KBM-7 (cell line): ENCODE results near the gene SNX22.

Source experiments
- DNase-seq: peaks from one replicate; pipeline ENCODE4 v3.0.0-alpha.2; 2015
- in situ Hi-C: fragments of 300-500 bp; cut with MboI; formaldehyde crosslinking; loops from 2 replicates; pipeline ENCODE4 v1.14.3; 2020; ENCODE audit warnings: low sequenced_read_pairs, low pct_unique_long_range_greater_than_20kb, mixed read lengths

SNX22 gene

DNA sequence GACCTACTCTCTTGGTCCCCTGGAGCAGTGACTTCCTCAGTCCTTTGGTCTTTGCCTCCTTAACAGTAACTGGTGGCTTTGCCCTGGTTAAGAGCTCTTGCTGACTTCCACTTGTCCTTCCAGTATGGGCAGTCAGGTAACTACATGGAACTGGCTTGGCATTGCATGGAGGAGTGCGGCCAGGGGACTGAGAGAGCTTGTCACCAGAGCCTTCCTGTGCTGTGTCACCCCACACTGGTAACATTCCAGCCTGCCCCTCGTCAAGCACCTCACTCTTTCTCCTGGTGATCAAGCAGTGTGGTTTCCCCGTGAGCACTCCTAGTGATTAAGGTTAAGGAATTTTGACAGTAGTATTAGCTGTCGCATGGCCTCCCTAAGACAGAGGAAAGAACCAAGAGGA lies 19.3 kb upstream of the SNX22 start:
- in situ Hi-C loops: no loop called here
- no peak for DNase-seq

DNA sequence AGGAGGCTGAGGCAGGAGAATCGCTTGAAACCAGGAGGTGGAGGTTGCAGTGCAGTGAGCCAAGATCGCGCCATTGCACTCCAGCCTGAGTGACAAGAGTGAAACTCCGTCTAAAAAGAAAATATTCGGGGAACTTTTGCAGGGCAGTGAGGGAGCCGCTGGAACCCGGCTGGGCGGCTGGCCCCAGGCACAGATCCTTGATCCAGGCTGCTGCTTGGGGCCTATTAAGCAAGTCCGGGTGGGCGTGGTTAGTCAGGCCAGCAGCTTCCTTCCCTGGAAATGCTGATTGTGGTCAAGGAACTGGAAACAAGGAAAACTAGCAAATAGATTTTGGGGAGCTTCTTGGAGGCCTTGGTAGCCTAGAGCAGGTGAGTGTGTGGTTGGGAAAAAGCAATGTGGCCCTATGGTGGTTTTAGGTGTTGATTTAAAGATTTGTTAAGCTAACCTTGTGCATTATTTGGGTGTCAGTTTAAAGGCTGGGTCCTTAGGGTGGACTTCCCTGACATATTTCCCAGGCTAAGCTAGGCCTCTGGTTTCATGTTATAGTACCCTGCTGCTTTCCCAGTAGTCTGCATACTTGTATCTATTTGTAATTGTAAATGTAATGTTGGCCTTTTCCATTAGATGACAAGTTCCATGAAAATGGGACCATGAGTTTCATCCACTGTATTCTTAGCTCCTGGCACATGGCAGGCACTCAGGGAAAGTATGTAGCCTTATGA lies 17.7 kb upstream of the SNX22 start:
- no peak for DNase-seq
- in situ Hi-C loops: no loop called here

DNA sequence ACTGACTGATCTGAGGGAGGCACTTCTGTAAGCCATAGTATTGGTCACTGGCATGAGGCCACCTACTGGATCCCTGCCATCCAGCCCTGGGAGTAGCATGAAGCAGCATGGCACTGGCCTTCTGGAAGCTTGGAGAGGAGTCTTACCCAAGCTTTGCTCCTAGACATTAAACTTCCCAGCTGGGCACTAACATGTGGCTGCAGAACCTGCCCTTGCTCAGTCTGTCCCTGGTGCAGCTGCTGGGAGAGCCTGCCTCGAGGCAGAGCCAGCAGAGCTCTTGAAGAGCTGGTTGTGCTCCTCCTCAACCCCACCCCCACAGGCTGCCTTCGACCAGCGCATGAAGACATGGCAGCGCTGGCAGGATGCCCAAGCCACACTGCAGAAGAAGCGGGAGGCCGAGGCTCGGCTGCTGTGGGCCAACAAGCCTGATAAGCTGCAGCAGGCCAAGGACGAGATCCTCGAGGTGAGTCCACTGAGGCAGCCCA lies 17.1 kb upstream of the SNX22 start:
- in situ Hi-C loops: no loop called here

DNA sequence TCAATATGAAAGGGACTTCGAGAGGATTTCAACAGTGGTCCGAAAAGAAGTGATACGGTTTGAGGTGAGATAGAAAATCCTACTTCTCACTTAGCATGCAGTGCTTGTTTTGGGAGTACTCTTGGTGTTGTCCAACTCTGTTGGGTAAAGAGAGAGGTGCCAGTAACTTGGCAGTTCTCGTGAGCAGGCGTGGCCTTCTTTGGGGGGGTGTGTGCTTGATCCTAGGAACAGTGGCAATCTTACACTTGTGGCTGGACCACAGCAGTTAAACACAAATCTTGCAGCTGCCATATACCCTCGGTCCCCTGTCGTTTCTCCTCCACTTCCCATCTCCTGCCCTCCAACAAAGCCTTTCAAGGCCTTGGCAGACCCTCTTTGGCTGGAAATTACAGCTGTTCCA lies 15.2 kb upstream of the SNX22 start:
- in situ Hi-C loops: no loop called here
- DNase-seq: no peak

More for the DNA sequence above, 17.1 kb upstream of the SNX22 start:
- no peak for DNase-seq

DNA sequence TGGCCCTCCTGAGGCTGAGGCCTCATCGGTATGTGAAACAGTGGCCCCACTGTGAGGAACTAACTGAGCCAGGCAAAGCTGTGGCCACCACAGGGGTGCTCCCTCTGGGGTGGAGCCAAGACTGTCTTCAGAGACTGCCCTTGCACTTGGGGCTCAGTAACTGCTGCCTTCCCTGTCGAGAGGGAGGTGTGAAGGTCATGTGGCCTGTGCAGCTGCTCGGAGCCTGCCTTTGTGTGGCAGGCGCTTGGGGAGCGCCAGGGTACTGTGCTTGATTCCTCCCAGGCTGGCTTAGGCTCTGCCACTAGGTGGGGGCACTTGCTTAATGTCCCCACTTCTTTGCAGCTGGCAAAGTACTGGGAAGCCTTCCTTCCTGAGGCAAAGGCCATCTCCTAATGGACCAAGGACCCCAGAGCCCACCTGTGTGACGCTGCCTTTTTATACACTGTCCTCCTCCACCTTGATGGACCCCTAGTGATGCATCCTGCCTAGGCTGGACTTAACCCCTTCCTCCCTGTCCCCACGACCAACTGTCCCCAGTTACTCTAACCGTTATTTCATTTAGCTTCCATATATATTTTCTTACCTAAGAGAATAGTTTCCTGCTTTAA lies 14.2 kb upstream of the SNX22 start:
- in situ Hi-C loops: no loop called here
- DNase-seq: no peak

DNA sequence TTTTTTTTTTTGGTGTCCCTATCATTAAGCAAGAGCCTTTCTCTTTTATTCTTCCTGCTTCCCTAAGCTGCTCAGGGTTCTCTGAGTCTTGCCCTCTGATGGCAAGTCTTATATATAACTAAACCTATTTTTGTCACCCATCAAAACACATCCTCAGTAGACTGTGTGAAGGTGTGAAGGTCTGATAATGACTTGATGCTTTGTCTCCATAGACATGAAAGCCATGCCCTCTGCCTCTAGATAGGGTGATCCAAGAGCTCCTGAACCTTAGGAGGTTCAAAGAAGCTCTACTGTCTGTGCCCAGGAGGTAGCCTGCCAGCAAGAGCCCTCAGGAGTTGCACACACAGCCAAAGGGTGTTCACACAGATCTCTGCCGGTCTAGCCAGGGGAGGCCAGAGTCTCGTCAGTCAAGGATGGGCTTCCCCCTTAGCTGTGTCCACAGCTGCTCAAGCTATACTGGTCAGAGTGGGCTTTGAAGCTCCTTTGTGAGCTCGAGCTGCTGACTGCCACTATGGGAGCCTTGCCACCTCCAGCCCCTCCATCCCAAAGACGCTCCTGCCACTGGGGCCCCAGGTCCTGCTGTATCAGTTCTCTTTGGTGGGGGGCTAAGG lies 13.1 kb upstream of the SNX22 start:
- in situ Hi-C loops: no loop called here
- no peak for DNase-seq

DNA sequence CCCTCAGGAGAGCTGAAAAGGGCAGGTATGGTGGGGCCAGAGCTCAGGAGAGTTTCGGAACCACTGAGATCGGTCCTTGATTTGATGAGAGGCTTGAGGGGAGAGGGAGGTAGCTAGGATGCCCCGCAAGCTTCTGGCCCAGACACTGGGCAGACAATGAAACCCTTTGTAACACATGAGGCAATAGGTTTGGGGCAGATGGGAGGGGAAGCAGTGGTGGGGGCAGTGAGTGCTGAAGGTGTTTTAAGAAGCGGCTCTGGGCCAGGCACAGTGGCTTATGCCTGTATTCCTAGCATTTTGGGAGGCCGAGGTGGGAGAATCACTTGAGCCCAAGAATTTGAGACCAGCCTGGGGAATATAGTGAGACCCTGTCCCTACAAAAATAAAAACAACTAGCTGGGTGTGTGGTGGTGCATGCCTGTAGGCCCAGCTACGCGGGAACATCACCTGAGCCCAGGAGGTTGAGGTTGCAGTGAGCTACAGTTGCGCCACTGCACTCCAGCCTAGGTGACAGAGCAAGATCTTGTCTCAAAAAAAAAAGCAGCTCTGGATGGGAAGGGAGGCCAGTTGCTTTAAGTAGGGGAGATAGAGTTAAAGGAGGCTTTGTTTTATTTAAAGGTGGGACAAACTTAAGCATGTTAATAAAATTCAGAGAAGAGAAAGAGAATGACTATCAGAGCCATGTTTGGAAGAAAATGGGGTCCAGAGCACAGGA lies 9.6 kb upstream of the SNX22 start:
- DNase-seq: no peak

DNA sequence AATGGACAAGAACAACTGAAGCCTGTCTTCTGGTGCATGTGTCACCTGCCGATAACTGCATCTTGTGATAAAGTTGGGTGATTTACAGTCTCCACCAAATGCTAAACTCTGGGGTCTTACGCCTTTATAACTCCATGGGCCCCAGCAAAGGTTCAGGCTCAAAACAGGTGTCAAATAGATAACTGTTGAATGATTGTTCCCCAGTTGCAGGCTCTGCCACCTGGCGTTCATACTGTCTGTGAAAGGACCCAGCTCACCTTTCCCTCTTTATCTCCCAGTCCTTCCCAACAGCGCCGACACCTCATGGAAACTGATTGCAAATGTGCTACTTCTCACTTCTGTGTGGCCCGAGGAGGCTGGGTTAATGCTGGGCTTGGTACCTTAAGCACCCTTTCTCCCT lies 8.3 kb upstream of the SNX22 start:
- DNase-seq: no peak
- in situ Hi-C loops: no loop called here

More for the DNA sequence above, 9.6 kb upstream of the SNX22 start:
- in situ Hi-C loops: no loop called here

DNA sequence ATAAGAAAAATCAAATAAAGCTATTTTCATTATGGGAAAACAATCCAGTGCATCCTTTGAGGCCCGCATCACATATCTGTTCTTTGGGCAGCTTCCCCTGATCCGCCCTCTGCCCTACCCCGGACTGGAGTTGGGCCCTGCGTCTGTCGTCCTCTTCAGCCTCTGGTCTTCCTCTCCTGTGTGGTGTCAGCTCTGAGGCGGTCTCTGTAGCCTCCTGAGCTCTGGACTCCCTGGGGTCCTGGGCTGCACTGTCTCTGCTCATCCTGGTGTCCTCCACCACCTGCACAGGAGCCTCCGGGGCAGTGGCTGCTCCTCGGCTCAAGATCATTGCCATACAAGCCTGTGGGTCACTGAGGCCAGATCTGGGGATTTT lies 7.4 kb upstream of the SNX22 start:
- no peak for DNase-seq
- in situ Hi-C loops: no loop called here

DNA sequence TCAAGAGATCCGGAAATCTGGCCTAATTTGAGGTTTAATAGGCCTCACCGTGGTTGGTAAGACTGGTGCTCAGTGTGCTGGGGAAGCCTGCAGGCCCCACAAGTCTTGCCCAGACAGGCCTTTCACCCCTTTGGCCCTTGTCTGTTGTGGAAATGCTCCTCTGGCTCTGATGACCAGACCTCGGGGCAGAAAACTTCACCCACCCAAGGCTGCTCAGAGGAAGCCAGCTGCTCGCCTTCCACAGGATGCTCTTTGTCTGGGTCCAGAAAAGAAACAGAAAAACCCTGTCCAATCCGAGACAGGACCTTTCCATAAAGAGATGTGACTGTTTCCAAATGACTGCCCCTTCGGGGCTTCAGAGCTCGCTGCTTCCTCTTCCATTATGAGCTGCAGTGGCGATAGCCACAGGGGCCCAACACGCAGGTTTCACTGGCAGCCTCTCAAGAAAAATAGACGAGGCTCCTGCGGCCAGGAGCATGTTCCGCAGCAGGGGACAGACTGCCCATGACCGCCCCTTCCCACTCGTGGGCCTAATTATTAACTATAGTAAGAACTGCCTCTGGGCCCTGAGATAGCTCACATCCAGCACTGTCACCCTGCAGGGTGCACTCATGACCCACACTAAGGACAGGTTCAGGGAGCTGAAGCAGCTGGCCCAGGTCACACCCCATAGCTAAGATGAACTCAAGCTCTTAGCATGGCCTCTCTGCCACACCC lies 6.8 kb upstream of the SNX22 start:
- in situ Hi-C loops: no loop called here
- DNase-seq: no peak

DNA sequence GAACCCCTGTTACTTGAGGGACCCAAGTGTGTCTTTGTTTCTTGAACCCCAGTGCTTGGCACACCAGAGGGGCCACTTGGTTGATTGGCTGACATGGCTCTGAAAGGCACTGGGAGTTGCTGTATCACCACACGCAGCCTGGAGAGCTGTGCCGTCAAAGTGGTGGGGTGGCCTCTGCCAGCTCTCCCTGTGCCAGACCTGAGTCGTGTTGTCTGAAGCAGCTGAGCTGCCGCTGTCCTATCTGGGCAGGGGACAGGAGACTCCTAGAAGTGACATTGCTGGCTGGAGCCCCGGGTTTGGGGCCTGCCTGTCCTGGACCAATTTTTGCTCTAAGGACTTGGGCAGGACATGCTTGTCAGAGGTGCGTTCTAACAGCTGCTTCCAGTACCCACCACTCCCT lies 5.5 kb upstream of the SNX22 start:
- in situ Hi-C loops: no loop called here

DNA sequence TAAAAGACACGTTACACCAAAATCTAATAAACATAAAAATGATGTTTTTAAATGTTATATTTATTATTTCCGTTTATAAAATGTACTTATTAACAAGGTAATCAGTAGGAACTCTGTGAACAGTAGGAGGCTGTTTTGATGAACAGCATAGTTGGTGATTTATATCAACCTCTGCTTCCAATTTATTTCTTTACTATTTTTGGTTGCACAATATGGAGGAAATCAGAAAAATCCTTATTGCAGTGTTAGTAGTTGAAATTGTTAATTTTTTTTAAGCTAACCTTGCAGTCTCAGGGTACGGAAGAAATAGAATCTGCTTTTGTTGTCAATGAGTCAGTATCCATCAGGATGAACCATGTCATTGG lies 5.0 kb upstream of the SNX22 start:
- DNase-seq: no peak
- in situ Hi-C loops: no loop called here

More for the DNA sequence above, 5.5 kb upstream of the SNX22 start:
- no peak for DNase-seq

DNA sequence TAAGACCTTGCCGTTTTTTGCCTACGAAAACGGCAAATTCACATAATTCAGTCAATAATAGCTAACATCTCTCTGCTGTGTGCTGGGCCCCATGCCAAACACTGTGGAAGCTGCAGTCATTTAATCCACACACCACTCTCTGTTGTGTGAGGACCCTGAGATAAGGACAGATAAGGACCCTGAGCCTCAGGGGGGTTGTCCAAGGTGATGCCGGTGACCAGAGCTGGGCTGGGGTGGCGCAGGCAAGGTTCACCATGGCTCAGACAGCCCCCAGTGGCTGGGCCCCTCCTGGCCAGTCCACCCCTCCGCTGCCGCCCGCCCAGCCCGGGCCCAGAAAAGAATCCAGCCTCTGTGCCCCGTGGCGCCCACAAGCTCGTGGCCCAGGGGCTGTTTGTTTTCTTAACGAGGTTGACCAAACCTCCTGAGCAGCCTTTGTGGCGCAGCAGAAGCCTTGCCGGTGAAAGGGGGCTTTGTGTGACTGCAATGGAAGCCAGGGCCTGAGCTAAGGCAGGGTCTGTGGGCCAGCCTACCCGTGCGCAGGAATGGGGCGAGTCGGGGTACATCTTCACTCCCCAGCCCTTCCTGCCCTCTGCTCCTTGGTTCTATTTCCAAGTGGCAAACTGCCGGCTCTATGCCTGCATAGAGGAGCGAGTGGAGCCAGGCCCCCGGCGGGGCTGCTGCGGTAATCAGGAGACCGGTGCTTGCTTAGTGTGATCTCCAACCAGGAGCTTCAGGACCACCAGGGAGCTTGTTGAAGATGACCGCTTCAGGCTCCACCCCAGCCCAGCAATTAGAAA lies 4.4 kb upstream of the SNX22 start:
- no peak for DNase-seq
- in situ Hi-C loops: no loop called here

DNA sequence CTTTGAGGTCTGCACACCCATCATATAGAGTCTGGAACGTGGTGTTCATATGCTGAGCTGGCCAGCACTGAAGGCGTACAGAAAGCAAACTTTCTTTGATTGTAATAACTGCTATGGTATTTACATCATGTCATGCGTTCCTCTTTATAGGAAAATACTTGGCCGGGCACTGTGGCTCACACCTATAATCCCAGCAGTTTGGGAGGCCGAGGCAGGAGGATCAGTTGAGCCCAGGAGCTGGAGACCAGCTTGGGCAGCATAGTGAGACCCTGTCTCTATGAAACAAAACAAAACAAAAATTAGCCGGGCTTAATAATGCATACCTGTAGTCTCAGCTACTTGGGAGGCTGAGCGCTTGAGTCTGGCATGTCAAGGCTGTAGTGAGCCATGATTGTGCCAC lies 3.4 kb upstream of the SNX22 start:
- DNase-seq: no peak
- in situ Hi-C loops: no loop called here

DNA sequence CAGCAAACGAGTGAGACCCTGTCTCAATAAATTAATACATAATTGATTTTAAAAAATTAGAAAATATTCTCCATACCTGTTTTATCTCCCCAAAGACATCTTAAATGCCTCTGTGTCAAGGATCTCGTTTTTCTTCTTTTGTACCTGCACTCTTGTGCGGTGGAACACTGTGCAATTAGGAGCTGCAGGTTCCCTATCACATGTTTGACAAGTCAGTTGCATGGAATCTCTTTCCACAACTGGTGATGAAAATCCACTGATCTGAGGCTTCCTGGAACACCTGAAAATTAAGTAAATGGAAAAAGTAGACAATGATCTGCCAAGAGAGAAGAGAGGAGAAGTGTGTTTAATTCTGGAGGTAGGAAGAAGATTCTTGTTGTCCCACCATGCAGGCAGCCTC lies 3.0 kb upstream of the SNX22 start:
- in situ Hi-C loops: no loop called here
- DNase-seq: no peak

DNA sequence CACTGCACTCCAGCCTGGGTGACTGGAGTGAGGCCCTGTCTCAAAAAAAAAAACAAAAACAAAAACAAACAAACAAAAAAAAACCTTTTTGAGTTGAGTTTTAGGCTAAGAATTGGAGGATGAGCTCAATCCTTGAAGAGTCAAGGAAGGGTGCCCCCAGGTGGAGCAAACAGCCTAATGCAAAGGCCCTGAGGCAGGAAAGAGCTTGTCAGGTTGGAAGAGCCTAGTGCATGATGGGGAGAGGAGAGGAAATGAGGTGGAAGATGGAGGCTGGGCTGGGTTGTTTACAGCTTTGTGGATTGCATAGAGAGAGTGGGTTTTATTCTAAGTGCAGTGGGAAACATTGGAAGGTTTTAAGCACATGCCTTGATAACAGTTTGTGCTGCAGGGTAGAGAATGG lies 2.1 kb upstream of the SNX22 start:
- in situ Hi-C loops: no loop called here
- peak; percentile 50 for DNase-seq

DNA sequence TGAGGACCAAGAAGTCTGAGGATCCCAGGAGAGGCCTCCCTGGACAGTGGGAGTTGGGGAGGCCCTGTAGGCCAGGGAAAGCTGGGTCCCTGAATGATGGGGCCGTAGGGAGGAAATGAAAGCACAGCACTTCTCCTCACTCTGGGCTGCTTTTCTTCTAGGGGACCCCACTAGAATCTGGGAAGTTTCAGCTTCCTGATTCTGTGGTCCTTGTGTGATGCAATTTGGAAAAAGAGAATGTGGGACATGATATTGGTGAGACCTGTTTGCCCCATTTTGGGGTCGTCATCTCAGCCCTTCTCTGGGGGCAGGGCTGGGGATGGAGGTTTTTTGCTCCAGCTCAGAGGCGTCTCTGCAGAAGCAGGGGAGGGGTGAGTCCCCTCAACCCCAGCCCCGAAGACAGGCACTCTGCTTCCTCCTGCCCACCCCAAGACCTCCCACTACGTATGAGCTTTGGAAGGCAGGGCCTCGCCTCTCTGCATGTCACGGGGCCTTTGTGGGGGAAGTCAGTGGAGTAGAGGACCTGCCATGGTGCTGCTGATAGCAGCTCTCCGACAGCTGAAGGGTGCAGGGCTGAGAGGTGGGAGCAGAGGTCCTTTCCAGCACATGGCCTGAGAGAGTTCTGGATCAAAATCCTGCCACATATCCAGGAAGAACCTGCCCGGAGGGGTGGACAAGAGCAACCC lies 1.5 kb upstream of the SNX22 start:
- DNase-seq: no peak
- in situ Hi-C loops: no loop called here
